Midbrain (tissue), 1 donor: ENCODE measurements around the gene H19.

Experiments used
- DNase-seq: peaks from one replicate; lab custom pipeline; 2025; lab: John Stamatoyannopoulos, UW

The H19 gene

DNA sequence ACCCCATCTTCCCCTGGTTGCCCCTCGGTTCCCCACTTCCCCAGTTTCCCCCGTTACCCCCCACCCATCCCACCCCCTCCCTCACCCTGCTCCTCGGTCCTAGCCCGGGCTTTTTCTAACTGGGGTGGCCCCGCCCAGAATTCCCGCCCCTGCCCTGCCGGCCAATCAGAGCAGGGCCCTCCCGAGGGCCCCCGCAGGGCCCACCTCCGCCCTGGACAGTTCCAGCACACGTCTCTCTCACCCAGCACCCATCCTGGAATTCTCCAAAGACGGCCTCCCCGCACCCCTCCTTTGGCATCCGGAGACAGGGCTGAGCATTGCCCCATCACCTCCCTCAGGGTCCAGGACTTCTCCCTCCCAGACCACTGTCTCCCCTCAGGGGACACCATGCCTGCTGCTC lies at the start of gene H19:
H19 (minus strand) TSS at position 88 of the 400 bp plus-strand sequence.
- DNase-seq = no peak

DNA sequence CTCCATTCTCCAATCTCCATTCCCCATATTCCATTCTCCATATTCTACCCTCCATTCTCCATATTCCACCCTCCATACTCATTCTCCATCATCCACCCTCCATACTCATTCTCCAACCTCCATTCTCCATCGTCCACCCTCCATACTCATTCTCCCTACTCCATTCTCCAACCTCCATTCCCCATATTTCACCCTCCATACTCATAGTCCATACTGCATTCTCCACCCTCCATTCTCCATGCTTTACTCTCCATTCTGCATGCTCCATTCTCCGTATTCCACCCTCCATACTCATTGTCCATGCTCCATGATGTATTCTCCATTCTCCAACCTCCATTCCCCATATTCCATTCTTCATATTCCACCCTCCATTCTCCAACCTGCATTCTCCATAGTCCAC lies 44.3 kb upstream of the H19 start:
- DNase-seq = no peak

DNA sequence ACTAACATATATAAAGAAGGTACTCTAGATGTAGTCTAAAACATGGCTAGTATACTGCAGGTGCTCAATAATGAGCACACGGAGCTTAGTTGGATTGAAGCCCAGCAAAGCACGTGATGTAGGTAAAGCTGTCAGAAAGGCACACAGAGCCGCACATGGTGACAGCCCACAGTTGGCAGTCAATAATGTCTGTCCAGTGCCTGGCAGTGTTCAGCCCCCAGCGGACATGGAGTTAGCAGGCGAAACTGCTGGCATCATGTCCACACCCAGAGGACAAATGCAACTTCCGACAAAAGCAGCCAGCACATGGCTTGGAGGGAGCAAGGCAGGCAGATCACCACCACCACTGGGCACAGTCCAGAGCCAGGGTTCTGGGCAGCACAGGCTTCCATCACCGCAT lies 43.5 kb upstream of the H19 start:
- DNase-seq = no peak

DNA sequence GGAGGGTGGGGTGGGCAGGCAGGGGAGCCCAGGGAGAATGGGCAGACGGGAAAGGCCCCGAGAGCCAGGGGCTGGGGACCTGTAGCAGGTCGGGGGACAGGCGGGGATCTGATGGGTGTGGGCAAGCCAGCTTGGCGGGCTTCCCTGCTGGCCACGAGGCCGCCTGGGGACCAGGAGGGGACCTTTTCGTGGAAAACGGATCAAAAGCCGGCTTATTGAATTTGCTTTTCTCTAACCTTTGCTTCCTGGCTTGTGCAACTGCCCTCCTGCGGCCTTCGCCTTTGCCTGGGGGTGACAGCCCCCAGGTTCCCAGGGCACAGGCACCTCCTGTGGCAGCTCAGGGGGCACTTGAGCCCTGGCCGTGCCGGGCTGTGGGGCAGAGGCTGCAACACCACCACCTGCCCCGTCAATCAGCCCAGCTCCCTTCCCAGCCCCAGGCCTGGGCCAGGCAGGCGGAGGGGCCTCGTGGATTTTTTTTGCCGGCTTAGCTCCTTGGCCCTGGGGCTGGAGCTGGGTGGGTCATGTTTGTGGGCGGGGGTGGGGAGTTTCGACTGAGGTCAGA lies 41.6 kb upstream of the H19 start:
- no peak for DNase-seq

DNA sequence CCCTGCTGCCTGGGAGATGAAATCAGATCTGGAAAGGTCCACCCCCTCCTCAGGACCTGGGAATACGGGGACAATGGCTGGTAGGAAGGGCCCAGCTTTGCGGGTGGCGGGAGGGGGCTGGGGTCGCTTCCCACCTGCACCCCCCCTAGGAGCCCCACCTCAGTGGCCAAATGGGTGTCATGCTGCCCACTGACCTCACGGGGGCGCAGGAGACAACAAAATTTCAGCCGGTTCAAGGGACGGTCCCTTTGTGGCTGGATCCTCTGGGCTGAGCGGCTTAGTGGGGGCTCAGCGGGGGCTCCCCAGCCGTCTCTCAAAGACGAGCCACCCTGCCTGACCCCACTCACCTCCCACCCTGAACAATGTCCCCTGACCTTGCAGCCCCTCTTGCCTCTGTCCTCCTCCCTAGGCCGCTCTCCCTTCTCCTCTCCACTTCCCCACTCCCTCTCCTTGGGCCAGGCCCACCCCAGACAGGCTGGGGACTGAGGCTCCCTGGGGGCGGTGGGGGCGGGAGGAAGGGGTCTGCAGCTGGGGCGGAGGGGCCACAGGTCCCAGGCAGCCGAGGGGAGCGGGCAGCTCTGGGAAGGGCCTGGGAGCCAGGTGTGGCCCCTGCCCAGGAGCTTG lies 39.3 kb upstream of the H19 start:
- no peak for DNase-seq

DNA sequence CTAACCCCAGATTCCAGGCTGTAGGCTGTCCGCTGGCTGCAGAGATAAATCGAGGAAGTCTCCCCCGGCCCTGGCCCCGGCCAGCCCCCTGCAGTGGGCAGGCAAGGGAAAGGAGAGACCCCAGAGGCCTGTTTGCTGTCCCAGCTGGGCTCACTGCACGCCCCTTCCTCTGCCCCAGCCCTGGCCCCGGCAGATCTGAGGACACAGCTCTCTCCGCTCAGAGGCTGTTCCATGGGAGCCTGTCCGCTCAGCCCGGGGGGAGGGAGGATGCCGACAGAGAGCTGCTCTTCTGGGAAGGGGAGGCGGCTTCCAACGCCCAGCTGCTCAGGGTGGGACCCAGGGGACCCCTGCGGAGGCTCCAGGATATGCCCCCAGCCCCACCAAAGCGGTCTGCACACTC lies 37.7 kb upstream of the H19 start:
- DNase-seq = no peak

DNA sequence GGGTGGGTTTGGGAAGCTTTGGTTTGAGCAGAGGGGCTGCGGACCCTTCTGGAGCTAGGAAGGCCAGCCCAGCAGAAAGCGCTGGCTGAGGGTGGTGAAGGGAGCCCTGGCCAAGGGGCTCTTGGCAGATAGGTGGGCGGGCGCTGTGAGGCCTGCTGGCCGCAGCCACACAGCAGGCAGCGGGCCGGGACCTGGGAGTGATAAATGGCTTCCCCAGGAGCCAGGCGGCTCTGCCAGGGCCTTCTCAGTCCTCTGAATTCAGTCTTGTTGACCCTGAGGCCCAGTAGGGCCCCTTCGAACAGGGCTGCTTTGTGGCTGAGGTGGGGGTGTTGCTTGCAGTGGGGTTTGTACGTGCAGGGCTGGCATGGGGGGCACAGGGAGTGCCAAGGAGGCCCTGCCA lies 33.4 kb upstream of the H19 start:
- DNase-seq = no peak

DNA sequence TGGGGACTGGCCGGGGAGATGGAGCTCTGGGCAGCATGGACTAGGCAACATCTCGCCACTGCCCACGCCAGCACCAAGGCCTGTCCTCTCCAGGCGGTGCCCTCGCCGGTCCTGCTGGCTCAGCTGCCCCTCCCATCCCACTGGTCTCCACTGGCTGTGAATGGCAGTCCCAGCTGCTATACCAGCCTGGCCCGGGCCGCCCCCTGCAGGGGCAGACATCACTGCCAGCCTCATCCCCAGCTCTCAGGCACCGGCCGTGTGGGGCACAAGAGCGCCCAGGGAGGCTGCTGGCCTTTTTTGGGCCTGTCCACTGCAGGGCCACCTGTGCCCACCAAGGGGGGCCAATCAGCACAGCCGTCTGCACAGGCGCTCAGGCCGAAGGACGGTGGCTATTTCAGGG lies 30.1 kb upstream of the H19 start:
- DNase-seq = no peak

DNA sequence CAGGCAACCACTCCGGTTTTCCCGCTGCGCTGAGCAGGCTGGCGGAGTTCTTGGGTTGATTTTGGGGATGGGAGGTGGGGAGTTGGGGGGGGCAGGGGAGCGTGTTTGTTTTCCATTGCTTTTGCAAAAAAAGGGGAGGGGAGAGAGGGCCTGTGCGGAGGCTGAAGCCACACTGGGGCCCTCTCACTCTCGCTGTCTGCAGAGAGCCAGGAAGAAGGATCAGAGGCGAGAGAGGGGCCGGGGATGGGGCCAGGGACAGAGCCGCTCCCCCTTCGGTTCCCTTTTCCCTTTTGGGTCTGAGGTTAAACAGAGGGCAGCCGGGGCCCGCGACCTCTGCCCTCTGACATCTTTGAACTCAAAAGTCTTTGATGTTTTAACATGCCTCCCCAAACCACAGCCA lies 17.4 kb upstream of the H19 start:
- DNase-seq = no peak

DNA sequence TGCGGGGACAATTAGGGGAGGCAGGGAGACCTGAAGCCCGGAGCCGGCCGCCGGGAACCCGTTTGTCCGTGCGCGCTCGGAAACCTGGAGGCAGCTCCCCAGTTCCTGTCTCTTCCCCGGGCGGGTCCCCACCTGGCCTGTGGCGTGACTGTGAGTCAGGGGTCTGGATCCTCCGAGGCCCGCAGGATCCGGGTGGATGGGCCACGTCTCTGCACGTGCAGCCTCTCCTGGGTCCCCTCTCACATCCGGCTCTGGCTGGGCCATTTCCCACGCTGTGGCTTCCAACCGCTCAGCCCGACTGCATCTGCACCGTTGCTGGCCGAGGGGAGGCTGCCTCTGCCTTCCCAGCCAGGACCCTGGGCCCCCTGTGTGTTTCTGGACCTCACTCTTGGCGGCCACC lies 14.8 kb upstream of the H19 start:
- DNase-seq = no peak

DNA sequence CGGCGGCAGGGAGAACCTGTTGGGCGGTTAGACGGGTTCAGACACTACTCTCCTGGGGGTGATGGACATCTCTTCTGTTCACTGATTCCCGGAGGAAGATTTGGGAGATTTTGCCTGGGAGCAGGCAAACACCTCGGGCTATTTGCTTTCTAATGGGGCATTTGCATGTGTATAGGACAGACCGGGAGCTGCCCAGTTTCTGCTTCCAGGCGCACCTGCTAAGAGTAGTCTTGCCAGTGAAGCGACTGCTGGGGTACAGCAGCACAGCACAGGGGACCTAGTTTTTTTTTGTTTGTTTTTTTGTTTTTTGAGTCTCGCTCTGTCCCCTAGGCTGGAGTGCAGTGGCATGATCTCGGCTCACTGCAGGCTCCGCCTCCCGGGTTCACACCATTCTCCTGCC lies 6.8 kb upstream of the H19 start:
- DNase-seq = no peak

DNA sequence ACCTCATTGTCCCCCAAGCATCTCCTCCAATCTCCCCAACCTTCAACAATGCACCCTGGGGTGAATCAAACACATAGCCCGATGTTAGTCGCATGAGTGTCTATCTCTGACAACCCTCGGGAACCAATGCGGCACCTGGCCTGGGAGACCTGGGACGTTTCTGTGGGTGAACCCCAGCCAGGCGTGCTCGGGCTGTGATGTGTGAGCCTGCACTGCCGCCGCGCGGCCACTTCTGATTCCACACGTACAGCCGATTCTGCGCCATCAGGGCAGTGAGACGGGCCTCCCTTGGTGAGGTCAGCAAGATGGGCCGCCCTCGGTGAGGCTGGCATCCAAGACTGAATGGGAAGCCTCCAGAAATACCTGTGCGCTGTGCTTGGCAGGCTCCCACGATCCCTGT lies 5.2 kb upstream of the H19 start:
- DNase-seq = no peak

DNA sequence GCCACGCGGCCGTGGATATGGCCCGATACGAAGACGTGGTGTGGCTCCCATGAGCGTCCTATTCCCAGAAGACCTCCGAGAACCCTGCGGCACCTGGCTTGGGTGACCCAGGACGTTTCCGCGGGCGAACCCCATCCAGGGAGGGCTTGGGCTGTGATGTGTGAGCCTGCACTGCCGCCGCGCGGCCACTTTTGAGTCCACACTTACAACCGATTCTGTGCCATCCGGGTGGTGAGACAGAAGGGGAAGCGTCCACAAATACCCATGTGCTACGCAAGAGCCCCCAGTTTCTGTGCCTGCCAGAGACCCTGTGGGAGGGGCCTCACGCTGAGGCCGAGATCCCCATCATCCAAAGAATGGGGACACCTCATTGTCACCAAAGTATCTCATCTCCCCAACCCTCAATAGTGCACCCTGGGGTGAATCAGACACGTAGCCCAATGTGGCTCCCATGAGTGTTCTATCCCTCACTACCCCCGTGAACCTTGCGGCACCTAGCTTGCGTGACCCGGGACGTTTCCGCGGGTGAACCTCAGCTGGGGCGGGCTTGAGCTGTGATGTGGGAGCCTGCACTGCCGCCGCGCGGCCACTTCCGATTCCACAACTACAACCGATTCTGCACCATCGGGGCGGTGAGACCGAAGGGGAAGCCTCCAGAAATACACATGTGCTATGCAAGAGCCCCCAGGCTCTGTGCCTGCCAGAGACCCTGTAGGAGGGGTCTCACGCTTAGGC lies 4.6 kb upstream of the H19 start:
- no peak for DNase-seq

DNA sequence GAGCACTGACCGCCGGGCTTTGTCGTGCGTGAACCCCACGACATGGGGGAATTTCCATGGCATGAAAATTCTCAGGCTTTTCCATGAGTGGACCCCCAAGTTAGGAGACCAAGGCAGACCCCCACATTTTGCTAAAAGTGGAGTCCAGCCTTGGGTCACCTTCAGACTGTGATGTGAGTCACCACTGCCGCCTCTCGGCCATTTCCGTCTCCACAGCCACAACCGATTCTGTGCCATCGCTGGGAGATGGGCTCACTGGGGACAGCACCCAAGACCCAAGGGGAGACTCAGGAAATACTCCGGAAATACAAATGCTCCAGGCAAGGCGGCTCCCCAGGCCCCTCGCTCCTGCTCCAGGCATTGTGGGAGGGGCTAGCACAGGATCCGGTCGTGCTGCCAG lies 1.2 kb upstream of the H19 start:
- DNase-seq = no peak

DNA sequence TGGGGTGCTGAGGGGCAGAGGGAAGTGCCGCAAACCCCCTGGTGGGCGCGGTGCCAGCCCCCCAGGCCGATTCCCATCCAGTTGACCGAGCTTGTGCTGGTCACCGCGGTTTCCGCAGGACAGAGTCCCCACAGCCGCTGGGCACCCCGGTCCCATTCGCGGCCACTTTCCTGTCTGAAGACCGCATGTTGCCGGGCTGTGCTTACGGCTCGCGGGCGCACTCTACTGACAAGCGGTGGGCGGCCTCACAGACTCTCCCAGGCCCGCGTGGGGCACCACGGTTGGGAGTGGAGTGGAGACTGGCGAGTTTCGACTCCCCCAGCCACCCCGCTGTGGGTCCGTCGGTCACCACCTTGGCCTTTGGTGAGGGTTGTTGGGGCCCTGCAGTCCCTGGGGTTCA lies 648 bp upstream of the H19 start:
- no peak for DNase-seq

DNA sequence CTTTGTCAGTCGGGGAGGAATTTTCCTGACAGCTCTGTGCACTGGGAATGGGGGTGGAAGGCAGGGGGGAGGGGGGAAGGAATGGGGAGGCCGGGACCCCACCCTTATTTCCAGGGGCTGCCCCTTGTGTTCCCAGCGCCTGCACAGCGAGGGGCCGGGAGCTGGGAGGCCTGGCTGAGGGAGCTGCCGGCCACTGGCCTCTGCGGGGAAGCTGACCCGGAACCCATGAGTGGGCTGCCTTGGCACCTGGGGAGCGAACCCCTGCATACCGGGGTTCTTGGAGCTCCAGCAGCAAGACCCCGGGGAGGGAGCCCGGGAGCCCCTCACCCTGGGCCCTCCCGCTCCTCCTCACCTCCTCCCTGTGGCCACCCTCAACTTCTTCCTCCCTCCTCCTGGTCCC lies 3.5 kb downstream of the H19 start:
- DNase-seq = no peak

DNA sequence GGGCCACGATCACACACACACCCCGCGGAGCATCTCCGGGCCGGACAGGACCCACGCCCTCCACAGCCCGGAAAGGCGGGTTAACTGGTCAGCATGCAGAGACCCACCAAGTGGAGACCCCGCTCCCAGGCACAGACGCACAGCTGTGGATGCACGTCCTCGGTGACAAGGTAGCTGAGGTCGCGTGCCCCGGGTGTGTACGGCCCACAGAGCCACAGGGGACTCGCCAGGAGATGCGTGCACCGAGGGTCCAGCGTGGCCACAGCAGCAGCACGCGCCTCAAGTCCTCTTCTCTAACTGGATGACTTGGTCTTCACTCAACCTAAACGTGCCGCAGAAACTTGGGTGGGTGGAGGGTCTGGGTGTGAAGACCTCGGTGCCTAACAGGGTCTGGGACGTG lies 5.5 kb downstream of the H19 start:
- DNase-seq = no peak

DNA sequence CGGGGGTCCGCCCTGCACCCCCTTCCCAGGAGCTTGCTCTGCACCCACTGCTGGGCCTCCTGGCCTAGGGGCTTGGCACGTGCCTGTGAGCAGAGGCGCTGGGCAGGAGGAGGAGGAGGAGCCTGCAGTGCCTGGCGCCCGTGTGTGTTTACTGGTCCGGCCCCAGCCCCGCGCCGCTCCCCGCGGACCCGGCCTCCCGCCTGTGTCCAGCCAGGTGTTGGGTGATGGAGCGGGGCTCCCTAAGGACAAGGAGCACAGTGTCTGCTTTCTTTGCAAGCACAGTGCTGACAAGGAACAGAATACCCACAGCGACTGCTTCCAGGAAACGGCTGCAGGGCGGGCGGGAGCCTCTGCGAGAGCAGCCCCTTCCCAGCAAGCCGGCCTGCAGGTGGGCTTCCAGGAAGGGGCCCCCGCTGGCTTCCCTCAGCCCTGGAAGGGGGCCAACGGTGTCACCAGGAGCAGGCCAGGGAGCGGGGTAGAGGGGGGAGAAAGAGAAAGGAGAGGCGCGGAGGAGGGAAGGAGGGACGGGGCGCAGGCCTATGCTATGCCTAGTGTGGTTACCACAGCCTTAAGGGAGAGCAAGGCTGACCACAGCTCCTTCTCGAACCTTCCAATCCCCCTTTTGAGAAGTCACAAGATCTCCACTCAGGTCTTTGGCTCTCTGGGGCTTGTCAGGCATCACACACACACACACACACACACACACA lies 6.6 kb downstream of the H19 start:
- no peak for DNase-seq

DNA sequence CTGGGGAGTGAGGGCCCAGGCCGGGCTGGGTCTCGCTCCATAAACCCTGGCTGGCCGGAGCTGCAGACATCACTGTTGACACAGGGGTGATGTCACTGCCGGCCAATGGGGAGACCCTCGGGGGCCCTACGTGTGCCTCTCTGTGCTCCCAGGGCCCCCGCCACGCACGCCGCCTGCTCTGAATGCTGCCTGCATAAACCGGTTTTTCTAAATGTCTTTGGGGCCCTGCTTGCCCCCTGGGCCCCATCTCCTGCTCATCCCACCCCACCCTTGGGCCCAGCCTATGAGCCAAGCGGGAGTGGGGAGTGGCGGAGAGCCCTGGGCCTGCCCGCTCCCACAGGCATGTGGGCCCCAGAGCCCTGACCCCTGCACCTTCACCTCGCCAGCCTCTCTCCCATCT lies 7.7 kb downstream of the H19 start:
- DNase-seq = no peak

DNA sequence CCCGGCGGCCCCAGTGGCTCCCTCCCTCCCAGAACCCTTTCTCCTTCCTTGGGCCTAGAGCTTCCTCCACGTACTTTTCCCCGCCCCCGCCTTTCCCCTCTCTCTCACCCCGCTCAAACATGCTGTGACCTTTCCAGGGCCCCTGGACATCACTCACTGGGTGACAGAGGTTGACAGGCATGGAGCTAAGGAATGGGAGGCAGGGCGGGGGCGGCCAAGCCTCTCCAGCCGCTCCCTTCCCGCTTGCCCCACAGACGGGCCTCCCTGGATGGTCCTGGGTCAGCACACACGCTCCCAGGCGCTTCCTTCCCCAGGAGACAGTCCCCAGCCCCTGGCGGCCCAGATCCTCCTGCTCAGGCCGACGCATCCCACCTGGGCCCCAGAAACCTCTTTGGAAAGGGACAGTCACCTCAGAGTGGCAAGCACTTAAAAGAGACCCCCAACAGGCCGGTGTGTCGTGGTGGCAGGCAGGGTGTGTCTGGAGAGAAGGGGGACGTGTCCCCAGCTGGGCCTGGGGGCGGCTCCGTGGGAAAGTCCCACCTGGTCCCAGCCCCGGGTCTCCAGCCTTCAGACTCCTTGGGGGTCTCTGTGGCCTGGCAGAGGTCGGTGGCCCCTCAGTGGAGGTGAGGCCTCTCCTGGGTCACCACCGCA lies 8.8 kb downstream of the H19 start:
- no peak for DNase-seq

DNA sequence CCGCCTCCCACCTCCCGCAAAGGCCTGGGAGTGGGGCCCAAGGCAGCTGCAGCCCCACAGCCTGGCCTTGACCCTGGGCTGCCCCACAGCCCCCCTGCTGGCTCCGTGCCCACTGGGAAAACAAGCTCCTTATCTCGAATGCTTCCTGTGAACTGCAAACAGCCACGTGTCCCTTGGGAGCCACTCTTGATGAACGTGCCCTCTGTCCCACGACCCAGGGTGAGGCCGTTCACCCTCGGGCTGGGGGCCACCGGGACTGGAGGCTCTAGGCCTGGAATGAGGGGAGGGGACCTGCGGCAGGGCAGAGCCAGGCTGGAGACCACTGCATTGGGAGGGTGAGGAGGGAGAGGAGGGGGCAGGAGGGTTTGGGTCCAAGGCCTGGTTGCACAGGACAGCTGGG lies 9.5 kb downstream of the H19 start:
- no peak for DNase-seq

DNA sequence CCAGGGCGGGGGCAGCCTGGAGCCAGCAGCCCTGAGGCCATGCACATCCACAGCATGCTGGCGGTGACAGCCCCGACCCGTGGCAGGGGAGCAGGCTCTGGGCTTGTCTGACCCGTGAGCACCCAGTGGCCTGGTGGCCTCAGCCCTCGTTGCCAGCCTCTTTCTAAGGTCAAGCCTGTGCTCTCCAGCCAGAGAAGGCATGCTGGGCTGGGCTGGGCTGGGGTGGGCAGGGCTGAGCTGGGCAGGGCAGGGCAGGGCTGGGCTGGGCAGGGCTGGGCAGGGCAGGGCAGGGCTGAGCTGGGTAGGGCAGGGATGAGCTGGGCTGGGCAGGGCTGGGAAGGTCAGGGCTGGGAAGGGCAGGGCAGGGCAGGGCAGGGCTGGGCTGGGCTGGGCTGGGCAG lies 10.6 kb downstream of the H19 start:
- DNase-seq = no peak

DNA sequence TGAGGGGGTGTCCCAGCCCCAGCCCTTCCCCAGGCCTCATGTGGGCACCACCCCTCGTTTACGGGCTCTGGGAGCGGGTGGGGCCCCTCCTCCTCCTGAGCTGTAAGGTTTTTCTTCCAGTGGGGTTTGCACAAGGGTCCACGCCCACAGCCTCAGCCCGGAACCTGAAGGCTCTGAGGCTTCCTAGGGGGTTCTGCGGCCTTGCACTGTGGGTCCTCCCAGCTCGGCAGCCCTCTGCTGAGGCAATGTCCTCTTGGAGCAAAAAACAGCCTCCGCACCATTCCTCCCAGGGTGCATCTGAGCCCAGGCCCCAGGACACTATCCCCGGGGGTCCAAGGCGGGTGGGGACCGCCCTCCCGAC lies 14.1 kb downstream of the H19 start:
- DNase-seq = no peak
